CD8-positive, alpha-beta memory T cell (primary cell): ENCODE data around the gene SETD2. TPM values are rescaled to one million over a fixed set of nuclear protein-coding genes. Genes with fewer than 3 reads are reported as not detected.

ENCODE experiments used
- CTCF ChIA-PET: fragments of 350-600 bp; sonication (Branson Sonifier 250); formaldehyde crosslinking; loops from one replicate; lab custom pipeline; 2021; ENCODE audit warnings: antibody characterized with exemption; lab: Charles Lee
- POLR2A ChIA-PET: fragments of 350-600 bp; sonication (Branson Sonifier 250); formaldehyde crosslinking; loops from one replicate; lab custom pipeline; 2021; ENCODE audit warnings: antibody characterized with exemption; lab: Charles Lee
- DNase-seq, 5 donors: peaks; one replicate each; pipeline versions ENCODE4 v3.0.0 to v3.0.0-alpha.2; 2020 to 2022; ENCODE audit warnings: mixed read lengths in 1 of 5
- H3K27ac ChIP-seq: one replicate; pipeline ENCODE4 v1.7.0; 2013; ENCODE audit warnings: low read depth, mild to moderate bottlenecking, low read length, moderate library complexity
- H3K27me3 ChIP-seq: 2 replicates; pipeline ENCODE4 v1.7.0; 2013; ENCODE audit warnings: low read length, mild to moderate bottlenecking; ENCODE audit not compliant: insufficient read depth, poor library complexity, severe bottlenecking
- H3K36me3 ChIP-seq: 2 replicates; pipeline ENCODE4 v1.7.0; 2013; ENCODE audit warnings: mild to moderate bottlenecking, low read length, moderate library complexity; ENCODE audit not compliant: insufficient read depth
- H3K4me1 ChIP-seq: 2 replicates; pipeline ENCODE4 v1.7.0; 2013; ENCODE audit warnings: mild to moderate bottlenecking, low read length, moderate library complexity; ENCODE audit not compliant: insufficient read depth
- H3K4me3 ChIP-seq: 2 replicates; pipeline ENCODE4 v1.7.0; 2013; ENCODE audit warnings: mild to moderate bottlenecking, low read length
- H3K9me3 ChIP-seq: 2 replicates; pipeline ENCODE4 v1.7.0; 2013; ENCODE audit warnings: mild to moderate bottlenecking, low read length
- H3K27ac Mint-ChIP-seq, 8 donors: one replicate each; pipeline ENCODE4 v1.8.0; 2020 to 2021; ENCODE audit warnings: mixed read lengths in 8 of 8, mild to moderate bottlenecking in 6 of 8, inconsistent platforms in 3 of 8, moderate library complexity in 3 of 8
- H3K27me3 Mint-ChIP-seq, 2 donors: one replicate each; pipeline ENCODE4 v1.8.0; 2020 to 2021; ENCODE audit warnings: mixed read lengths in 2 of 2, mild to moderate bottlenecking in 1 of 2, moderate library complexity in 1 of 2
- H3K36me3 Mint-ChIP-seq, 3 donors: one replicate each; pipeline ENCODE4 v1.8.0; 2020 to 2021; ENCODE audit warnings: mixed read lengths in 3 of 3, inconsistent platforms in 1 of 3, mild to moderate bottlenecking in 1 of 3
- H3K4me1 Mint-ChIP-seq, 3 donors: one replicate each; pipeline ENCODE4 v1.8.0; 2020 to 2021; ENCODE audit warnings: mixed read lengths in 3 of 3, inconsistent platforms in 1 of 3, mild to moderate bottlenecking in 1 of 3
- H3K4me3 Mint-ChIP-seq, 7 donors: one replicate each; pipeline ENCODE4 v1.8.0; 2020 to 2021; ENCODE audit warnings: mixed read lengths in 7 of 7, mild to moderate bottlenecking in 6 of 7, moderate library complexity in 4 of 7, inconsistent platforms in 2 of 7
- H3K9me3 Mint-ChIP-seq, 5 donors: one replicate each; pipeline ENCODE4 v1.8.0; 2020 to 2022; ENCODE audit warnings: mixed read lengths in 5 of 5, mild to moderate bottlenecking in 3 of 5, moderate library complexity in 2 of 5, inconsistent platforms in 1 of 5
- polyA plus RNA-seq: library from polyadenylated mRNA; unstranded; fragments of 300-500 nt; fragmentation: Illumina TruSeq; gene quantifications from one replicate; pipeline ENCODE4 v1.2.3, GENCODE V29; 2021
- total RNA-seq, 2 experiments: library from RNA; stranded (reverse); gene quantifications; one replicate each; pipeline ENCODE4 v1.2.3, GENCODE V29; 2021

SETD2 gene
- total and polyA plus RNA-seq, 3 experiments from 2014 or later: 30.2 to 32.8 (median 32.4) TPM

- Mint-ChIP-seq H3K36me3 (peaks cover 0 to 73% (median 10%) of the 10 kb centered on the region in 3 donors), H3K27ac (peak overlapping the region; percentile 70 to 91 (median 86)), H3K9me3 (no peaks in the 10 kb centered on the region), H3K4me3 (no peak overlapping the region), H3K4me1 (peaks cover 39 to 65% (median 51%) of the 10 kb centered on the region in 3 donors), H3K27me3 (no peaks in the 10 kb centered on the region)
- POLR2A ChIA-PET: interaction anchor here (0.6 to 2.6 kb wide), 3 partner anchors 39 to 335 kb away, joined by 4 to 14 read pairs (median 8); partner anchors contain the start of genes NBEAL2 and SETD2
- Histone ChIP-seq H3K9me3 (no peaks in the 10 kb centered on the region), H3K27ac (no peak overlapping the region), H3K4me3 (no peak overlapping the region), H3K4me1 (peaks cover 17% of the 10 kb centered on the region), H3K27me3 (no peaks in the 10 kb centered on the region), H3K36me3 (peaks cover 23% of the 10 kb centered on the region)
- CTCF ChIA-PET: interaction anchor here (0.5 to 1.3 kb wide), 3 partner anchors 9 to 294 kb away, joined by 3 read pairs; no protein-coding TSS in a partner anchor
- no peak for DNase-seq
These were observed 145.7 kb downstream of the SETD2 start for GRCh38 chr3:47018269-47018611.

- Histone ChIP-seq H3K4me3 (no peak overlapping the region), H3K27me3 (no peaks in the 10 kb centered on the region), H3K27ac (peak overlapping the region; percentile 29), H3K36me3 (peaks cover 23% of the 10 kb centered on the region), H3K9me3 (no peaks in the 10 kb centered on the region), H3K4me1 (peaks cover 17% of the 10 kb centered on the region)
- H3K36me3 Mint-ChIP-seq: peaks cover 0 to 73% (median 10%) of the 10 kb centered on the region in 3 donors
- peaks cover 39 to 65% (median 51%) of the 10 kb centered on the region in 3 donors for H3K4me1 Mint-ChIP-seq
- ChIA-PET CTCF (interaction anchor here (0.5 to 1.3 kb wide), 2 partner anchors 95 to 295 kb away, joined by 3 read pairs; no protein-coding TSS in a partner anchor), POLR2A (interaction anchor here (0.6 to 2.6 kb wide), 3 partner anchors 38 to 335 kb away, joined by 4 to 14 read pairs (median 8); partner anchors contain the start of genes NBEAL2 and SETD2)
- no peak for DNase-seq
- H3K4me3 Mint-ChIP-seq: peak overlapping the region in 2 of 7 donors; percentile 2 to 45
- no peaks in the 10 kb centered on the region for H3K9me3 Mint-ChIP-seq
- H3K27ac Mint-ChIP-seq: peak overlapping the region; percentile 75 to 95 (median 86)
- H3K27me3 Mint-ChIP-seq: no peaks in the 10 kb centered on the region
These were observed 146.2 kb downstream of the SETD2 start for GRCh38 chr3:47017504-47018268.

- Mint-ChIP-seq H3K27ac (peak overlapping the region; percentile 75 to 95 (median 86)), H3K4me1 (peaks cover 37 to 60% (median 51%) of the 10 kb centered on the region in 3 donors), H3K4me3 (peak overlapping the region in 4 of 7 donors; percentile 2 to 45 (median 12)), H3K27me3 (no peaks in the 10 kb centered on the region), H3K36me3 (peaks cover 0 to 71% (median 10%) of the 10 kb centered on the region in 3 donors), H3K9me3 (no peaks in the 10 kb centered on the region)
- CTCF ChIA-PET: no interaction called here
- peaks cover 23% of the 10 kb centered on the region for H3K36me3 ChIP-seq
- H3K4me3 ChIP-seq: no peak overlapping the region
- peaks cover 17% of the 10 kb centered on the region for H3K4me1 ChIP-seq
- POLR2A ChIA-PET: interaction anchor here (1.6 to 2.6 kb wide), 2 partner anchors 38 to 147 kb away, joined by 4 to 8 read pairs; partner anchors contain the start of genes NBEAL2 and SETD2
- no peaks in the 10 kb centered on the region for H3K9me3 ChIP-seq
- no peaks in the 10 kb centered on the region for H3K27me3 ChIP-seq
- peak in 2 of 5 donors; percentile 34 to 60 for DNase-seq
- peak overlapping the region; percentile 29 for H3K27ac ChIP-seq
These were observed 146.9 kb downstream of the SETD2 start for GRCh38 chr3:47016934-47017435.

GRCh38 chr3:47016086-47016933 is 147.6 kb downstream of the SETD2 start:
- Mint-ChIP-seq H3K36me3 (peaks cover 0 to 71% (median 10%) of the 10 kb centered on the region in 3 donors), H3K27ac (peak overlapping the region; percentile 75 to 95 (median 86)), H3K9me3 (no peaks in the 10 kb centered on the region), H3K4me3 (peak overlapping the region in 2 of 7 donors; percentile 29 to 45), H3K27me3 (no peaks in the 10 kb centered on the region), H3K4me1 (peaks cover 39 to 67% (median 54%) of the 10 kb centered on the region in 3 donors)
- peak overlapping the region; percentile 29 for H3K27ac ChIP-seq
- no peak overlapping the region for H3K4me3 ChIP-seq
- peaks cover 23% of the 10 kb centered on the region for H3K36me3 ChIP-seq
- DNase-seq: no peak
- POLR2A ChIA-PET: interaction anchor here (1.5 to 2.6 kb wide), 3 partner anchors 8 to 148 kb away, joined by 3 to 8 read pairs (median 4); partner anchors contain the start of genes NBEAL2 and SETD2
- peaks cover 17% of the 10 kb centered on the region for H3K4me1 ChIP-seq
- CTCF ChIA-PET: interaction anchor here (1.5 kb wide), 1 partner anchor 107 kb away, joined by 3 read pairs; no protein-coding TSS in a partner anchor
- no peaks in the 10 kb centered on the region for H3K9me3 ChIP-seq
- no peaks in the 10 kb centered on the region for H3K27me3 ChIP-seq

- Histone ChIP-seq H3K27ac (no peak overlapping the region), H3K9me3 (no peaks in the 10 kb centered on the region), H3K4me1 (peaks cover 17% of the 10 kb centered on the region), H3K27me3 (no peaks in the 10 kb centered on the region), H3K4me3 (no peak overlapping the region), H3K36me3 (peaks cover 21% of the 10 kb centered on the region)
- peaks cover 41 to 68% (median 48%) of the 10 kb centered on the region in 3 donors for H3K4me1 Mint-ChIP-seq
- POLR2A ChIA-PET: interaction anchor here (1.5 kb wide), 1 partner anchor 10 kb away, joined by 3 read pairs; no protein-coding TSS in a partner anchor
- no peak for DNase-seq
- H3K27ac Mint-ChIP-seq: peak overlapping the region in 5 of 8 donors; percentile 43 to 86 (median 81)
- H3K4me3 Mint-ChIP-seq: no peak overlapping the region
- no peaks in the 10 kb centered on the region for H3K9me3 Mint-ChIP-seq
- no peaks in the 10 kb centered on the region for H3K27me3 Mint-ChIP-seq
- CTCF ChIA-PET: interaction anchor here (1.5 kb wide), 1 partner anchor 106 kb away, joined by 3 read pairs; no protein-coding TSS in a partner anchor
- peaks cover 0 to 64% (median 10%) of the 10 kb centered on the region in 3 donors for H3K36me3 Mint-ChIP-seq
These were observed 148.8 kb downstream of the SETD2 start for GRCh38 chr3:47015151-47015550.

GRCh38 chr3:47014036-47014435 is 149.9 kb downstream of the SETD2 start:
- H3K9me3 Mint-ChIP-seq: no peaks in the 10 kb centered on the region
- H3K4me1 ChIP-seq: peaks cover 17% of the 10 kb centered on the region
- no peaks in the 10 kb centered on the region for H3K27me3 Mint-ChIP-seq
- peak overlapping the region in 2 of 7 donors; percentile 48 to 56 for H3K4me3 Mint-ChIP-seq
- no peak overlapping the region for H3K4me3 ChIP-seq
- no peak for DNase-seq
- no peaks in the 10 kb centered on the region for H3K9me3 ChIP-seq
- H3K4me1 Mint-ChIP-seq: peaks cover 37 to 65% (median 39%) of the 10 kb centered on the region in 3 donors
- POLR2A ChIA-PET: no interaction called here
- H3K27me3 ChIP-seq: no peaks in the 10 kb centered on the region
- H3K27ac Mint-ChIP-seq: peak overlapping the region in 7 of 8 donors; percentile 39 to 82 (median 60)
- H3K27ac ChIP-seq: no peak overlapping the region
- peaks cover 10% of the 10 kb centered on the region for H3K36me3 ChIP-seq
- peaks cover 0 to 54% (median 8%) of the 10 kb centered on the region in 3 donors for H3K36me3 Mint-ChIP-seq
- CTCF ChIA-PET: no interaction called here

GRCh38 chr3:47013231-47013630 is 150.7 kb downstream of the SETD2 start:
- Mint-ChIP-seq H3K9me3 (no peaks in the 10 kb centered on the region), H3K4me1 (peaks cover 31 to 61% (median 34%) of the 10 kb centered on the region in 3 donors), H3K4me3 (no peak overlapping the region), H3K36me3 (peaks cover 0 to 50% (median 6%) of the 10 kb centered on the region in 3 donors), H3K27me3 (no peaks in the 10 kb centered on the region), H3K27ac (peak overlapping the region in 4 of 8 donors; percentile 23 to 89 (median 71))
- no peaks in the 10 kb centered on the region for H3K27me3 ChIP-seq
- H3K36me3 ChIP-seq: peaks cover 15% of the 10 kb centered on the region
- peaks cover 17% of the 10 kb centered on the region for H3K4me1 ChIP-seq
- no peak for DNase-seq
- CTCF ChIA-PET: no interaction called here
- H3K27ac ChIP-seq: no peak overlapping the region
- POLR2A ChIA-PET: no interaction called here
- H3K9me3 ChIP-seq: no peaks in the 10 kb centered on the region
- H3K4me3 ChIP-seq: no peak overlapping the region
